Choroid plexus epithelial cell (primary cell): ENCODE measurements around the gene NMBR.
A peak's percentile ranks its signal among the peaks of the same experiment; 100 is the strongest.
"Not testable (repeated sequence)": the region's sequence is repeated elsewhere in the genome, so short reads cannot be mapped to it uniquely, and the experiment has no call there.

Experiments used
- DNase-seq: peaks from one replicate; pipeline ENCODE4 v3.0.0-alpha.2; 2010; ENCODE audit warnings: low read depth
- H3K4me3 ChIP-seq: 2 replicates; pipeline ENCODE4 v1.5.1; 2011; ENCODE audit warnings: low read depth, mild to moderate bottlenecking, control low read depth, low read length, moderate library complexity
- CTCF ChIP-seq: conservative IDR thresholded peaks from 2 replicates; pipeline ENCODE4 v1.5.1; 2011; ENCODE audit warnings: low read depth, mild to moderate bottlenecking, control low read depth, inconsistent platforms, low read length, moderate library complexity

The NMBR gene

GRCh38 chr6:142068416-142068815 lies 78.5 kb downstream of the NMBR start:
- no peak overlapping the region for H3K4me3 ChIP-seq
- no peak for DNase-seq
- TF ChIP-seq CTCF, result no peak

- H3K4me3 ChIP-seq, DNase-seq: not testable (repeated sequence)
Measured at GRCh38 chr6:142062861-142063260, 84.1 kb downstream of the NMBR start.

- no peak for TF ChIP-seq CTCF
- no peak for DNase-seq
- no peak overlapping the region for H3K4me3 ChIP-seq
Measured at GRCh38 chr6:142058551-142059290, 88.2 kb downstream of the NMBR start.

GRCh38 chr6:142055219-142055618 lies 91.7 kb downstream of the NMBR start:
- no peak for DNase-seq
- TF ChIP-seq CTCF, result no peak
- H3K4me3 ChIP-seq, result no peak overlapping the region

GRCh38 chr6:142051404-142051803 lies 95.5 kb downstream of the NMBR start:
- no peak for TF ChIP-seq CTCF
- no peak overlapping the region for H3K4me3 ChIP-seq

GRCh38 chr6:142048593-142048980 lies 98.3 kb downstream of the NMBR start:
- no peak for TF ChIP-seq CTCF
- DNase-seq, result no peak
- no peak overlapping the region for H3K4me3 ChIP-seq

More at GRCh38 chr6:142051404-142051803, 95.5 kb downstream of the NMBR start:
- no peak for DNase-seq

- TF ChIP-seq CTCF, result no peak
- no peak overlapping the region for H3K4me3 ChIP-seq
- peak; percentile 13 for DNase-seq
Measured at GRCh38 chr6:142047934-142048592, 98.9 kb downstream of the NMBR start.
